Breast epithelium (tissue), 3 donors: Measurements from ENCODE around the gene HS3ST1.

Experiments
- POLR2A ChIP-seq: fragments of 450-650 bp; IDR thresholded peaks from one replicate; pipeline ENCODE4 v1.6.1; 2016; ENCODE audit warnings: antibody characterized with exemption, mild to moderate bottlenecking, moderate library complexity
- POLR2AphosphoS5 ChIP-seq, 3 donors: sonication (generic); formaldehyde crosslinking; IDR thresholded peaks; one replicate each; pipeline ENCODE4 v1.6.1; 2017; ENCODE audit warnings: antibody characterized with exemption in 3 of 3
- TF ChIP-seq, protein P1 (sequence below), 3 donors: fragments of 450-650 bp; IDR thresholded peaks; one replicate each; pipeline ENCODE4 v1.5.1; 2016 to 2017; ENCODE audit warnings: antibody characterized with exemption in 3 of 3, mild to moderate bottlenecking in 3 of 3, moderate library complexity in 3 of 3

DNA sequence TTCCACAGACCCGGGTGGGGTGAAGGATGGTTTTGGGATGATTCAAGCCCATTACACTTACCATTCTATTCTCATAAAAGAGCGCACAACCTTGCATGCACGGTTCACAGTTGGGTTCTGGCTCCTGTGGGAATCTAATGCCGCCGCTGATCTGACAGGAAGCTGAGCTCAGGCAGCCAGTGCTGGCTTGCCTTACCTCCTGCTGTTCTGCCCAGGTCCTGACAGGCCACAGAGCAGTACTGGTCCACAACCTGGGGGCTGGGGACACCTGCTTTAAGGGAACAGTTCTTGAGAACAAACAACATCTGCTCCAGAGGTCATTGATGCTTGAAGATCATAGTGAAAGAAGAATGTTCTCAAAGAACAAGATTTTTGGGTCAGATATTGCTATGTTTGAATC is 8.0 kb upstream of the HS3ST1 start:
- TF ChIP-seq POLR2AphosphoS5 (IDR thresholded peaks at IDR 0.05) (no peak), POLR2A (no peak)
- TF ChIP-seq, protein P1, sequence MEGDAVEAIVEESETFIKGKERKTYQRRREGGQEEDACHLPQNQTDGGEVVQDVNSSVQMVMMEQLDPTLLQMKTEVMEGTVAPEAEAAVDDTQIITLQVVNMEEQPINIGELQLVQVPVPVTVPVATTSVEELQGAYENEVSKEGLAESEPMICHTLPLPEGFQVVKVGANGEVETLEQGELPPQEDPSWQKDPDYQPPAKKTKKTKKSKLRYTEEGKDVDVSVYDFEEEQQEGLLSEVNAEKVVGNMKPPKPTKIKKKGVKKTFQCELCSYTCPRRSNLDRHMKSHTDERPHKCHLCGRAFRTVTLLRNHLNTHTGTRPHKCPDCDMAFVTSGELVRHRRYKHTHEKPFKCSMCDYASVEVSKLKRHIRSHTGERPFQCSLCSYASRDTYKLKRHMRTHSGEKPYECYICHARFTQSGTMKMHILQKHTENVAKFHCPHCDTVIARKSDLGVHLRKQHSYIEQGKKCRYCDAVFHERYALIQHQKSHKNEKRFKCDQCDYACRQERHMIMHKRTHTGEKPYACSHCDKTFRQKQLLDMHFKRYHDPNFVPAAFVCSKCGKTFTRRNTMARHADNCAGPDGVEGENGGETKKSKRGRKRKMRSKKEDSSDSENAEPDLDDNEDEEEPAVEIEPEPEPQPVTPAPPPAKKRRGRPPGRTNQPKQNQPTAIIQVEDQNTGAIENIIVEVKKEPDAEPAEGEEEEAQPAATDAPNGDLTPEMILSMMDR (IDR thresholded peaks at IDR 0.05), result no peak
